ENCODE measurements around the gene GDPD3. TPM values are rescaled to one million over a fixed set of nuclear protein-coding genes. Genes with fewer than 3 reads are reported as not detected.

Gene GDPD3
- total RNA-seq, 1 donor from 2014 or later = 4.9 TPM

DNA sequence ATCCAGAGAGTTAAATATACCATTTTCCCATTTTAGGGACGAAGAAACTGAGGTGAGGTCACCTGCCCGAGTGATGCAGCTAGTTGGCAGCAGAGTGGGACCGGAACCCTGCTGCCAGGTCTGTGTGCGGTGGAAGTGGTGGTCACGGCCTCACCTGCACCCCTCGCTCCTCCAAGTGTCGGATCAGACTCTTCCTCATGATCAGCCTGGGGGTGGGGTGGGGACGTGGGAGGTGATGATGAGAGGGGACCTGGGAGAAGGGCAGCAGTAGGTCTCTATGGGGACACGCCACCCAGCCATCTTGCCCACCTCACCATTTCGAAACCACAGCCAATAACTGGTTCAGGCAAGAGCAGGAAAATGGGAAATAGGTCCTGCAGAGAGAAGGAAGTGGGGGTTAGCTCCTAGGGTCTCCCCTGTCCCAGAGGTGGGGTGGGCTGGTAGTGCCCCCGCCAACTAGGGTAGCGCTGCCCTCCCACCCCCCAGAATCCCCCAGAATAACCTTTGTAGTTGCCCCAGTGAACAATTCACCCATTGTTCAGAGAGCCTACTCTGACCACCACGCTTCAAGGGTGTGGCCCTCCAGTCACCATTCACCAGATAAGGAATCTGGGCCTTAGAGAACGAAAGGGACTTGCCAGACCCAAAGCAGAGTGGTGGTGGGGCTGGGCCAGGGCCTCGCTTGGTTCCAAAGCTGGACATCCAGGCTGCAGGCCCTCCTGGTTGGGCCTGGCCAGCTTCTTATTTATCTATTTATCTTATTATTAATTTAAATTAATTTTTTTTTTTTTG is 5.1 kb downstream of the GDPD3 start:
- H3K27ac Mint-ChIP-seq (ENCODE audit: unreplicated experiment) = no peak overlapping the region
- TF ChIP-seq, protein P1, sequence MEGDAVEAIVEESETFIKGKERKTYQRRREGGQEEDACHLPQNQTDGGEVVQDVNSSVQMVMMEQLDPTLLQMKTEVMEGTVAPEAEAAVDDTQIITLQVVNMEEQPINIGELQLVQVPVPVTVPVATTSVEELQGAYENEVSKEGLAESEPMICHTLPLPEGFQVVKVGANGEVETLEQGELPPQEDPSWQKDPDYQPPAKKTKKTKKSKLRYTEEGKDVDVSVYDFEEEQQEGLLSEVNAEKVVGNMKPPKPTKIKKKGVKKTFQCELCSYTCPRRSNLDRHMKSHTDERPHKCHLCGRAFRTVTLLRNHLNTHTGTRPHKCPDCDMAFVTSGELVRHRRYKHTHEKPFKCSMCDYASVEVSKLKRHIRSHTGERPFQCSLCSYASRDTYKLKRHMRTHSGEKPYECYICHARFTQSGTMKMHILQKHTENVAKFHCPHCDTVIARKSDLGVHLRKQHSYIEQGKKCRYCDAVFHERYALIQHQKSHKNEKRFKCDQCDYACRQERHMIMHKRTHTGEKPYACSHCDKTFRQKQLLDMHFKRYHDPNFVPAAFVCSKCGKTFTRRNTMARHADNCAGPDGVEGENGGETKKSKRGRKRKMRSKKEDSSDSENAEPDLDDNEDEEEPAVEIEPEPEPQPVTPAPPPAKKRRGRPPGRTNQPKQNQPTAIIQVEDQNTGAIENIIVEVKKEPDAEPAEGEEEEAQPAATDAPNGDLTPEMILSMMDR (IDR thresholded peaks at IDR 0.05; ENCODE audit: partially characterized antibody, unreplicated experiment) = no peak
- H3K27me3 Mint-ChIP-seq (ENCODE audit: unreplicated experiment) = peaks cover 5% of the 10 kb centered on the region
- peaks cover 11% of the 10 kb centered on the region for H3K9me3 Mint-ChIP-seq (ENCODE audit: unreplicated experiment)
- peaks cover 3% of the 10 kb centered on the region for H3K4me1 Mint-ChIP-seq (ENCODE audit: low read depth, unreplicated experiment)
- H3K4me3 Mint-ChIP-seq (ENCODE audit: unreplicated experiment) = no peak overlapping the region
- DNase-seq = no peak
- peaks cover 11% of the 10 kb centered on the region for H3K36me3 Mint-ChIP-seq (ENCODE audit: unreplicated experiment)

DNA sequence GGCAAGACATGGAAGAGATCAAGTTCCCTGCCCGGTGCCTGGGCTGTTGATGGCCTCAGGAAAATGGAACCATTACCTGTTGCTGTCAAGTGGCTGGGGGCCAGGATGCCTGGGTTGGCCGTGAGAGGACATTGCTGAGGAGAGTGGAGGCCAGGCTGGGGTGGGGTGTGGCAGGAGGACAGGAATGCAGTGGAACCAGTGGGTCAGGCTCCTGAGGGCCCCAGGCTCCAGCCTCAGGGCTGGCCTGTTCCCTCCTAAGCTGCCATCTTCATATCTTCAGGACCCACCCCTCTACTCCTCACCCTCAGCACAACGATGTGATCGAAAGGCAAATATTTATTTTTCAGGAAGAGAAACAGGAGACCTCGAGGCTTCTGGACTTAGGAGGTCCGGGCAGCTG is 8.8 kb downstream of the GDPD3 start:
- Mint-ChIP-seq H3K27me3 (ENCODE audit: unreplicated experiment) (peaks cover 2% of the 10 kb centered on the region), H3K4me3 (ENCODE audit: unreplicated experiment) (no peak overlapping the region)

DNA sequence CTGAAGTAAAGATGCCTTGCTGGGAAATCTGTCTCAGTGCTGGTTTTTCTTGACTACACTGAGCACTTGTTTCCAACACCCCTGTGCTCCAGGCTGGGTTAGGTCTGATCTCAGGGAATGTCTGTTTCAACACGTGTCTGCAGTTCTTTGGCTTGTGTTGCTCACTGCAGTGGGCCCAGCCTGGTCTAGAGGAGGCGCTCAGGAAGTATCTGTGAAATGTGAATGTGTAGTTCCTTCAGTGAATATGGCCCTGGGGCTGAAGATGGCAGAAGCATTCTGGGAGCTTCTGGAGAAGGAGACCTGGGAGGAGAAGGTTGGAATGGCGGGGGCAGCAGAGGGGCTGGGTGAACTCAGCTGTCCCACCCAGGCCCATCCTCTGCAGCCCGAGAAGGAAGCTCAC is 9.2 kb downstream of the GDPD3 start:
- H3K36me3 Mint-ChIP-seq (ENCODE audit: unreplicated experiment) = peaks cover 11% of the 10 kb centered on the region
- peaks cover 5% of the 10 kb centered on the region for H3K9me3 Mint-ChIP-seq (ENCODE audit: unreplicated experiment)
- H3K27me3 Mint-ChIP-seq (ENCODE audit: unreplicated experiment) = peaks cover 2% of the 10 kb centered on the region
- DNase-seq = no peak
- no peak overlapping the region for H3K4me3 Mint-ChIP-seq (ENCODE audit: unreplicated experiment)
- no peak overlapping the region for H3K27ac Mint-ChIP-seq (ENCODE audit: unreplicated experiment)
- no peaks in the 10 kb centered on the region for H3K4me1 Mint-ChIP-seq (ENCODE audit: low read depth, unreplicated experiment)
- TF ChIP-seq, protein P1 (IDR thresholded peaks at IDR 0.05; ENCODE audit: partially characterized antibody, unreplicated experiment) = no peak

More for the DNA sequence above, 8.8 kb downstream of the GDPD3 start:
- Mint-ChIP-seq H3K36me3 (ENCODE audit: unreplicated experiment) (peaks cover 11% of the 10 kb centered on the region), H3K4me1 (ENCODE audit: low read depth, unreplicated experiment) (no peaks in the 10 kb centered on the region), H3K9me3 (ENCODE audit: unreplicated experiment) (peaks cover 5% of the 10 kb centered on the region), H3K27ac (ENCODE audit: unreplicated experiment) (no peak overlapping the region)
- TF ChIP-seq, protein P1 (IDR thresholded peaks at IDR 0.05; ENCODE audit: partially characterized antibody, unreplicated experiment) = no peak
- DNase-seq = no peak

DNA sequence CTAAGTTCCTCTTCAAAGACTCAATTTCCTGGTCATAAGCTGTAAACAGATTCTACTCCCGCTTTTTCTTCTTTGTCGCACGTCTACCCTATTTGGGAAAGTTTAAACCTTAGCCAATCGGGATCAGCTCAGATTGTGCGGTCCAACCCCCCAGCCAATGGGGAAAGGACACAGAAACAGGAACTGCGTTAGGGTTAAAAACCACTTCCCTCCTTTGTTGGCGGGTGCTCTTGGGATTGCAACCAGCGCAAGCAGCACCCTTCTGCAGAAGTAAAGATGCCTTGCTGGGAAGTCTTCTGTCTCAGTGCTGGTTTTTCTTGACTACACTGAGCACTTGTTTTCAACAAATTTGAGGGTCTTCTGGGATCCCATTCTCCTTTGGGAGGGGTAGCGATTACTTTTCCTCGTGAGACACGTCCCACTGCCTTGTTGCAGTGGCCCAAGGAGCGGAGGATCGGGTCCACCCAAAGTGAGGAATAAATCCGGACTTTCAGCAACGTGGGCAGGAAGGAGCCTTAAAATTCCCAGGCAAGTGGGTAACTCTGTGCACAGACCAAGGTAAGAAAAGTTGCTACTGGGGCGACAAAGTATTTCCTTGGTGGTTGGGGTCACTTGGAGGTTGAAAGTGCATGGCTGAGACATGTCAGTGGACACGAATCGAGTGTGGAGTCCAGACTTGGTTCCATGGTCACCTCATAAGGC is 16.3 kb downstream of the GDPD3 start:
- peak overlapping the region; percentile 77 for H3K4me3 Mint-ChIP-seq (ENCODE audit: unreplicated experiment)
- H3K4me1 Mint-ChIP-seq (ENCODE audit: low read depth, unreplicated experiment) = peaks cover 11% of the 10 kb centered on the region
- TF ChIP-seq, protein P1 (IDR thresholded peaks at IDR 0.05; ENCODE audit: partially characterized antibody, unreplicated experiment) = no peak
- peak overlapping the region; percentile 82 for H3K27ac Mint-ChIP-seq (ENCODE audit: unreplicated experiment)
- peaks cover 11% of the 10 kb centered on the region for H3K9me3 Mint-ChIP-seq (ENCODE audit: unreplicated experiment)
- H3K36me3 Mint-ChIP-seq (ENCODE audit: unreplicated experiment) = peaks cover 19% of the 10 kb centered on the region
- H3K27me3 Mint-ChIP-seq (ENCODE audit: unreplicated experiment) = peaks cover 9% of the 10 kb centered on the region
- DNase-seq = no peak

Measured in glutamatergic neuron (in vitro differentiated cells).